Suprapubic skin (tissue), 4 donors: ENCODE measurements around the gene TANGO2. TPM values are rescaled to one million over a fixed set of nuclear protein-coding genes. Genes with fewer than 3 reads are reported as not detected.

Experiments
- DNase-seq, 2 donors: peaks; one replicate each; pipeline ENCODE4 v3.0.0-alpha.2; 2019; ENCODE audit warnings: low spot score in 2 of 2
- H3K27ac ChIP-seq: fragments of 200-600 bp; sonication (generic); one replicate; pipeline ENCODE4 v1.5.1; 2019
- H3K27me3 ChIP-seq: fragments of 200-600 bp; sonication (generic); one replicate; pipeline ENCODE4 v1.5.1; 2019
- H3K36me3 ChIP-seq: fragments of 200-600 bp; sonication (generic); one replicate; pipeline ENCODE4 v1.5.1; 2019
- H3K4me1 ChIP-seq: fragments of 200-600 bp; sonication (generic); one replicate; pipeline ENCODE4 v1.5.1; 2019
- H3K4me3 ChIP-seq: fragments of 200-600 bp; sonication (generic); one replicate; pipeline ENCODE4 v1.5.1; 2019; ENCODE audit warnings: mild to moderate bottlenecking
- H3K9me3 ChIP-seq: fragments of 200-600 bp; sonication (generic); one replicate; pipeline ENCODE4 v1.5.1; 2019
- EP300 ChIP-seq: sonication (generic); formaldehyde crosslinking; IDR thresholded peaks from one replicate; pipeline ENCODE4 v1.6.1; 2017; ENCODE audit warnings: antibody characterized with exemption
- POLR2A ChIP-seq, 2 donors: fragments of 450-650 bp; IDR thresholded peaks; one replicate each; pipeline ENCODE4 v1.6.1; 2017; ENCODE audit warnings: antibody characterized with exemption in 2 of 2, mild to moderate bottlenecking in 2 of 2, moderate library complexity in 2 of 2
- POLR2AphosphoS5 ChIP-seq, 3 donors: sonication (generic); formaldehyde crosslinking; IDR thresholded peaks; one replicate each; pipeline ENCODE4 v1.6.1; 2017; ENCODE audit warnings: antibody characterized with exemption in 3 of 3
- WGBS: methylation state at CpG from one replicate; pipeline ENCODE4 v1.1.5; 2018; 5-methylcytosine and 5-hydroxymethylcytosine counted together
- total RNA-seq, 4 donors: library from RNA; depleted of rRNA; stranded (reverse); fragments of >200 nt; gene quantifications; one replicate each; pipeline ENCODE4 v1.1.0, GENCODE V29; 2016
- TF ChIP-seq, protein P1 (sequence below), 2 donors: fragments of 200-600 bp in 1 of 2; fragments of 450-650 bp in 1 of 2; sonication (generic) in 1 of 2; IDR thresholded peaks; one replicate each; pipeline ENCODE4 v1.5.1; 2016 to 2019; ENCODE audit warnings: antibody characterized with exemption in 2 of 2, mild to moderate bottlenecking in 1 of 2, moderate library complexity in 1 of 2

TANGO2 gene
- total RNA-seq, 4 donors from 2014 or later = 23.1 to 31.9 (median 26.8) TPM

DNA sequence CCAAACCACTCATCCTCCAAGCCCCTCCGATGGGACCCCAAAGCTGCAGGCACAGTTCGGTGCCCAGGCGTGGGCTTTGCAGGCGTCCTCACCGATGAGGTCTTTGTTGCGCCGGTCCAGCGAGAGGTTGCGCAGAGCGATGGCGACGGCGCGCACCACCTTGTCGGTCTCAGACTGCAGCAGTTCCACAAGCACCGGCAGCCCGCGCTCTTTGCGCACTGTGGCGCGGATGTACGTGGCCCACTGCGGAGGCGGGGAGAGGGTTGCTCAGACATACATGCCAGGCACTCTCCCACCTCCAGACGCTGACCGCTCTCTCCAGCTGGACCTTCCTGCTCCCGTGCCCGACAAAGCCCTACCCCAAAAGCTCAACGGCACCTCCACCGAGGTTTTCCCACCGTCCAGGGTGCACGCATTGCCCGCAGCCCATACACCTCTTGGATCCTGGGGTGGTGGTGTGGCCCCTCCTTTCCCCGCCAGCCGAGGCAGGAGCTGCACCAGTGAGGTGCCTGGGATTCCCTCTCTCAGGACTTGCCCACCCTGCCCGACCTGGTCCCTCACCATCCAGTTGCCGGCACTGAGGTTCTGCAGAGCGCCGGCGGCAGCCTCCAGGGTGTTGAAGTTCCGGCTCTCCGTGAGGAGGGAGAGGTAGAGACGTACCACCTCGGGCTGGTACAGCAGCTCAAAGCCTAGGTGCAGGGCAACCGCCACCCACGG is 47.2 kb upstream of the TANGO2 start:
- 97% methylated on average over 30 of the region's 46 CpGs for WGBS
- peaks cover 49% of the 10 kb centered on the region for H3K36me3 ChIP-seq
- H3K27ac ChIP-seq = no peak overlapping the region
- H3K4me1 ChIP-seq = peaks cover 19% of the 10 kb centered on the region
- TF ChIP-seq POLR2A (IDR thresholded peaks at IDR 0.05) (no peak), POLR2AphosphoS5 (IDR thresholded peaks at IDR 0.05) (no peak), EP300 (no peak)
- TF ChIP-seq, protein P1, sequence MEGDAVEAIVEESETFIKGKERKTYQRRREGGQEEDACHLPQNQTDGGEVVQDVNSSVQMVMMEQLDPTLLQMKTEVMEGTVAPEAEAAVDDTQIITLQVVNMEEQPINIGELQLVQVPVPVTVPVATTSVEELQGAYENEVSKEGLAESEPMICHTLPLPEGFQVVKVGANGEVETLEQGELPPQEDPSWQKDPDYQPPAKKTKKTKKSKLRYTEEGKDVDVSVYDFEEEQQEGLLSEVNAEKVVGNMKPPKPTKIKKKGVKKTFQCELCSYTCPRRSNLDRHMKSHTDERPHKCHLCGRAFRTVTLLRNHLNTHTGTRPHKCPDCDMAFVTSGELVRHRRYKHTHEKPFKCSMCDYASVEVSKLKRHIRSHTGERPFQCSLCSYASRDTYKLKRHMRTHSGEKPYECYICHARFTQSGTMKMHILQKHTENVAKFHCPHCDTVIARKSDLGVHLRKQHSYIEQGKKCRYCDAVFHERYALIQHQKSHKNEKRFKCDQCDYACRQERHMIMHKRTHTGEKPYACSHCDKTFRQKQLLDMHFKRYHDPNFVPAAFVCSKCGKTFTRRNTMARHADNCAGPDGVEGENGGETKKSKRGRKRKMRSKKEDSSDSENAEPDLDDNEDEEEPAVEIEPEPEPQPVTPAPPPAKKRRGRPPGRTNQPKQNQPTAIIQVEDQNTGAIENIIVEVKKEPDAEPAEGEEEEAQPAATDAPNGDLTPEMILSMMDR (IDR thresholded peaks at IDR 0.05) = no peak
- no peaks in the 10 kb centered on the region for H3K27me3 ChIP-seq
- H3K4me3 ChIP-seq = no peak overlapping the region
- no peaks in the 10 kb centered on the region for H3K9me3 ChIP-seq
- DNase-seq = no peak

DNA sequence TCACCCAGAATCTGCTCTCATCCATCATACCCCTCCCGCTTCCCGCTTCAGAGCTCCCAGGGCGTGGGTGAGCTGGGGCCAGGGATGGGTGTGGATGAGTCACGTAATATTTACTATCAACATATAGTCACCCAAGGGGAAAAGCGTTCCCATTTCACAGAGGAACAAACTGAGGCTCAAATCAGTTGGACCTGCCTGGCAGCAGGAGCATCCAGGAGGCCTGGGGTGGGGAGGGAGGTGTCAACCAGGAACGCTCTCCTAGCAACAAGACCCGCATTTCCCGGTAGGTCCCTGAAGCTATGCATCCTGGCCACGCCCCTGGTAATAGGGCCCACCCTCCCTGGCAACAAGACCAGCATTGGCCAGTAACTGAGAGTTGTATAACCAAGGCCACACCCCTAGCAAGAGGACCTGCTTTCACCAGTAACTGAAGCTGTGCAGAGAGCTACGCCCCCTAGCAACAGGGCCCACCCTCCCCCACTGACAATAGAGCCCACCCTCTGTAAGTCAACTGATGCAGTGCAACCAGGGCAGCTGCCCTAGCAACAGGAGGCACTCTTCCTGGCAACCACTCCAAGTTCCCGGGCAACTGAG is 46.5 kb upstream of the TANGO2 start:
- no peak for TF ChIP-seq POLR2A (IDR thresholded peaks at IDR 0.05)
- TF ChIP-seq EP300 = no peak
- TF ChIP-seq POLR2AphosphoS5 (IDR thresholded peaks at IDR 0.05) = no peak
- TF ChIP-seq, protein P1 (IDR thresholded peaks at IDR 0.05) = no peak
- 81% methylated on average over 6 of the region's 11 CpGs for WGBS
- DNase-seq = no peak
- H3K36me3 ChIP-seq = peaks cover 49% of the 10 kb centered on the region
- H3K27ac ChIP-seq = no peak overlapping the region
- H3K4me3 ChIP-seq = no peak overlapping the region
- no peaks in the 10 kb centered on the region for H3K27me3 ChIP-seq
- H3K4me1 ChIP-seq = peaks cover 19% of the 10 kb centered on the region
- no peaks in the 10 kb centered on the region for H3K9me3 ChIP-seq

DNA sequence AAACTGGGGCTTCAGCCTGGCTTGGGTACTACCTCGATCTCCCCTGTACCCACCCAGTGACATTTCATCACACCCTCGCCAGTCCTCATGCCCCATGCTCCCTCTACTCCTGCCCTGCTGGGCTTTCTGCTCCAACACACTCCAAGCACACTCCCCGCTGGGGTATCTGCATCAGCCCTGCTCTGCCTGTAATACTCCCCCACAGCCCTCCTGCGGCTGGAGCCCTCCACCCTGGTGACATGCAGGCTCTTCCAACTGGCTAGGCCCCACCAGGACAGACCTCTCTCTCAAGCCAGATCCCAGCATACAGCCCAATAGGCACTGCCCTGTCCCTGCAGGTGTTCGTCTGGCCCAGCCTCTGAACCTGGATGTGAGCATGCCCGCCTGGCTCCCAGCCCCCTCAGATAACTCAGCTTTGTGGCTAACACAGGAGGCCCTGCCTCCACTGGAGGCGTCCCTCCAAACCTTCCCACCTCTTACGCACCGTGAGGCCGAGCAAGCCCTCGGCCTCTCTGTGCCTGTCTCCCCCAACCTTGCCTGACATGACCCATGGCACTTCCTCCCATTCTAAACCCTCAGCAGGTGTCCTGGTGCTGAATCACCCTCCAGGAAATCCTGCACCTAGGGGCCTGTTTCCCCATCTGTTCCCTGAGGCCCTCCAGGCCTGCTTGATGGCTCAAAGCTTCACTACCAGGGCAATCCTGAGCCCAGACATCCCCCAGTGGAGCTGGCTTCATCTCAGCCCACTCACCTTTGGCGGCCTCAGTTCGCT is 45.8 kb upstream of the TANGO2 start:
- H3K4me3 ChIP-seq = no peak overlapping the region
- peaks cover 18% of the 10 kb centered on the region for H3K4me1 ChIP-seq
- H3K36me3 ChIP-seq = peaks cover 49% of the 10 kb centered on the region
- no peak for DNase-seq
- H3K9me3 ChIP-seq = no peaks in the 10 kb centered on the region
- WGBS = 81% methylated on average over 9 of the region's 13 CpGs
- TF ChIP-seq POLR2AphosphoS5 (IDR thresholded peaks at IDR 0.05) = no peak
- TF ChIP-seq, protein P1 (IDR thresholded peaks at IDR 0.05) = no peak
- TF ChIP-seq EP300 = no peak
- no peak for TF ChIP-seq POLR2A (IDR thresholded peaks at IDR 0.05)
- no peak overlapping the region for H3K27ac ChIP-seq
- no peaks in the 10 kb centered on the region for H3K27me3 ChIP-seq

DNA sequence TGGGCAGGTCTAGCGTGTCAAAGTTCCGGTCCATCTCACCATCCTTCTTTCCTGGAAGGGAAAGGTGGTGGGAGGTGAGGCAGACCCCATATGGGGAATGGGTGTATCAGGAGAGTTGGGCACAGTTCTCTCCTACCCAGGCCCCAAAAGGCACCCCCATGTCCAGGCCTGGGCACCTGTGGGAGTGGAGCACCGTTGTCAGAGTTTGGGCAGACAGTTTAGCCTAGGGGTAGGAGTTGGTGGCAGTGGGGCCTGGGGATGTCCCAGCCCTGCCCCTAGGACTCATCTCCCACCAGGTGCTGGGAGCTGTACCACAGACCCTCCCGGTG is 45.2 kb upstream of the TANGO2 start:
- DNase-seq = no peak
- TF ChIP-seq EP300 = no peak
- TF ChIP-seq, protein P1 (IDR thresholded peaks at IDR 0.05) = no peak
- no peak for TF ChIP-seq POLR2A (IDR thresholded peaks at IDR 0.05)
- no peak for TF ChIP-seq POLR2AphosphoS5 (IDR thresholded peaks at IDR 0.05)

DNA sequence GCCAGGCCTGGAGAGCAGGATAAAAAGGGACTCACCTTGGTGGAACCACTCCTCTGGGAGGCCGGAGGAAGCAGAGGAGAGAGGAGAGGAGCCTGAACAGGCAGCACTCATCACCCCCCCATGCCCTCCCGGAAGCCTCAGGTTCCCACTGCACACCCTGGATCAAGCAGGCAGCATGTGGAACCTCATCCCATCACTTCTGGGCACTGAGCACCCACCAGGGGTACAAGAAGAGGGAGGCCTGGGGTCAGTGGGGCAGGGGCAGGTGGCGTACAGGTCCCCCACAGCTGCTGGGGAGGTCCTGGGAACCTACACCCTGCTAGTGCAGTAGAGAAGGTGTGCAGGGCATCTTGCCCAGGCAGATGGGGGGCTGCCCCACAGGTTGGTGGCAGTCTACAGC is 44.2 kb upstream of the TANGO2 start:
- H3K36me3 ChIP-seq = peaks cover 61% of the 10 kb centered on the region
- H3K4me3 ChIP-seq = no peak overlapping the region
- no peaks in the 10 kb centered on the region for H3K27me3 ChIP-seq
- no peaks in the 10 kb centered on the region for H3K9me3 ChIP-seq
- WGBS = no CpG with 5 or more reads among the region's 3 CpGs
- H3K4me1 ChIP-seq = peaks cover 12% of the 10 kb centered on the region
- no peak for DNase-seq
- TF ChIP-seq, protein P1 (IDR thresholded peaks at IDR 0.05) = no peak
- H3K27ac ChIP-seq = no peak overlapping the region

More for the DNA sequence above, 45.2 kb upstream of the TANGO2 start:
- H3K36me3 ChIP-seq = peaks cover 54% of the 10 kb centered on the region
- H3K27ac ChIP-seq = no peak overlapping the region
- no peak overlapping the region for H3K4me3 ChIP-seq
- H3K9me3 ChIP-seq = no peaks in the 10 kb centered on the region
- no peaks in the 10 kb centered on the region for H3K27me3 ChIP-seq
- WGBS = 84% methylated on average over 4 of the region's 4 CpGs
- peaks cover 14% of the 10 kb centered on the region for H3K4me1 ChIP-seq
